H1 (cell line): ENCODE measurements around the gene COL8A2. TPM values are rescaled to one million over a fixed set of nuclear protein-coding genes. Genes with fewer than 3 reads are reported as not detected.

Experiments
- BACH1 ChIP-seq: IDR thresholded peaks from 2 replicates; pipeline ENCODE4 v1.6.1; 2012; ENCODE audit warnings: low read length, improper control_type of control experiment
- E2F6 ChIP-seq: IDR thresholded peaks from 2 replicates; pipeline ENCODE4 v1.6.1; 2012; ENCODE audit warnings: inconsistent platforms
- HDAC2 ChIP-seq, 2 experiments: fragments of 300-600 bp in 1 of 2; sonication (generic) in 1 of 2; IDR thresholded peaks; 2 replicates each; pipeline ENCODE4 v1.6.1; 2011 to 2012; ENCODE audit warnings: low read depth in 2 of 2, low read length in 2 of 2, mild to moderate bottlenecking in 2 of 2, moderate library complexity in 2 of 2, borderline replicate concordance in 1 of 2, inconsistent platforms in 1 of 2
- MAX ChIP-seq: IDR thresholded peaks from 2 replicates; pipeline ENCODE4 v1.6.1; 2012; ENCODE audit warnings: inconsistent platforms
- NANOG ChIP-seq: IDR thresholded peaks from 2 replicates; pipeline ENCODE4 v1.6.1; 2011; ENCODE audit warnings: low read length, low read depth, mild to moderate bottlenecking, inconsistent platforms; ENCODE audit not compliant: insufficient read depth, poor library complexity, severe bottlenecking
- RXRA ChIP-seq: IDR thresholded peaks from 2 replicates; pipeline ENCODE4 v1.6.1; 2011; ENCODE audit warnings: low read depth, mild to moderate bottlenecking, low read length, moderate library complexity; ENCODE audit not compliant: insufficient read depth
- polyA plus RNA-seq, 7 experiments: library from polyadenylated mRNA; depleted of rRNA in 3 of 7; stranded (reverse) in 5 of 7; unstranded in 2 of 7; fragments of >200 nt in 5 of 7; fragments of 200-250 nt in 2 of 7; gene quantifications; 1 replicate in 5 of 7; 2 replicates in 1 of 7; 4 replicates in 1 of 7; pipeline versions ENCODE4 v1.2.1 to v1.2.3, GENCODE V29; 2011 to 2013; ENCODE audit warnings: missing spikeins in 2 of 7, mixed read lengths in 2 of 7
- total RNA-seq: library from RNA; stranded (reverse); fragmentation: NEBNext Ultra II Directional; extraction: Animal tissue kit (Norgen Biotek cat#: 25700); gene quantifications from 2 replicates; pipeline ENCODE4 v1.2.1, GENCODE V29; 2021

Gene COL8A2
- total and polyA plus RNA-seq, 2 of the 8 experiments (the other 6 are each of a cell fraction or from before 2014, with no cell fraction given): 2.1 to 2.8 TPM

- TF ChIP-seq E2F6 (no peak), HDAC2 (IDR thresholded peaks at IDR 0.05; ENCODE audit: borderline replicate concordance in 1 of 2, low read depth in 2 of 2, low read length in 2 of 2) (no peak), NANOG (no peak), BACH1 (no peak), MAX (no peak), RXRA (no peak)
These were observed 49.7 kb upstream of the COL8A2 start (continued) for GRCh38 chr1:36174713-36175112.
